NT2/D1 (cell line): Measurements from ENCODE around the gene PLCB1.

Experiments
- SUZ12 ChIP-seq: IDR thresholded peaks from 2 replicates; pipeline ENCODE4 v1.6.1; 2011; ENCODE audit not compliant: insufficient read length, insufficient read depth; ENCODE audit errors: extremely low read depth
- YY1 ChIP-seq: IDR thresholded peaks from 2 replicates; pipeline ENCODE4 v1.6.1; 2011; ENCODE audit not compliant: insufficient read length, insufficient read depth

GRCh38 chr20:8656335-8656734 lies 524.3 kb downstream of the PLCB1 start:
- TF ChIP-seq YY1 (no peak), SUZ12 (no peak)
